LNCAP (cell line): ENCODE results near the gene RERE.

Source experiments
- TF ChIP-seq, protein P1 (sequence below): fragments of 450-650 bp; IDR thresholded peaks from 2 replicates; pipeline ENCODE4 v1.5.1; 2017; ENCODE audit warnings: mild to moderate bottlenecking

Gene RERE

DNA sequence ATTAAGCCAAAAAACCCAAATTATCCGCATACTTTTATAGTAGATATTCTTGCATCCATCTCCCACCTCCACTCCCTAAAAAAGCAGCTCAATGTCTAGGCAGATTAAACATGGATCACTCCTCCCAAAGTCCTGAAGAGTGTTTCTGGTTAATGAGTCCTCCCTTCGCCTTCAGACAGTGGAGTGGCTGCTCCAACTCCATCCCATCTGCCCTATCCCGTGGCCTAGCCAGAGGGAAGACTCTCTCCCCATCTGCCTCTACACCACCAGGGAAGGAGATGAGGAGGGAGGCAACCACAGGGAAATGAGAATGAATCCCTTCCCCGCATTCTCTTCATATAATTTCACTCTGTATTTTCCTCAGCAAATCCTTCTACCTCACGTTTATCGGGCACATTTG is 395.7 kb downstream of the RERE start:
- TF ChIP-seq, protein P1, sequence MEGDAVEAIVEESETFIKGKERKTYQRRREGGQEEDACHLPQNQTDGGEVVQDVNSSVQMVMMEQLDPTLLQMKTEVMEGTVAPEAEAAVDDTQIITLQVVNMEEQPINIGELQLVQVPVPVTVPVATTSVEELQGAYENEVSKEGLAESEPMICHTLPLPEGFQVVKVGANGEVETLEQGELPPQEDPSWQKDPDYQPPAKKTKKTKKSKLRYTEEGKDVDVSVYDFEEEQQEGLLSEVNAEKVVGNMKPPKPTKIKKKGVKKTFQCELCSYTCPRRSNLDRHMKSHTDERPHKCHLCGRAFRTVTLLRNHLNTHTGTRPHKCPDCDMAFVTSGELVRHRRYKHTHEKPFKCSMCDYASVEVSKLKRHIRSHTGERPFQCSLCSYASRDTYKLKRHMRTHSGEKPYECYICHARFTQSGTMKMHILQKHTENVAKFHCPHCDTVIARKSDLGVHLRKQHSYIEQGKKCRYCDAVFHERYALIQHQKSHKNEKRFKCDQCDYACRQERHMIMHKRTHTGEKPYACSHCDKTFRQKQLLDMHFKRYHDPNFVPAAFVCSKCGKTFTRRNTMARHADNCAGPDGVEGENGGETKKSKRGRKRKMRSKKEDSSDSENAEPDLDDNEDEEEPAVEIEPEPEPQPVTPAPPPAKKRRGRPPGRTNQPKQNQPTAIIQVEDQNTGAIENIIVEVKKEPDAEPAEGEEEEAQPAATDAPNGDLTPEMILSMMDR, result no peak

DNA sequence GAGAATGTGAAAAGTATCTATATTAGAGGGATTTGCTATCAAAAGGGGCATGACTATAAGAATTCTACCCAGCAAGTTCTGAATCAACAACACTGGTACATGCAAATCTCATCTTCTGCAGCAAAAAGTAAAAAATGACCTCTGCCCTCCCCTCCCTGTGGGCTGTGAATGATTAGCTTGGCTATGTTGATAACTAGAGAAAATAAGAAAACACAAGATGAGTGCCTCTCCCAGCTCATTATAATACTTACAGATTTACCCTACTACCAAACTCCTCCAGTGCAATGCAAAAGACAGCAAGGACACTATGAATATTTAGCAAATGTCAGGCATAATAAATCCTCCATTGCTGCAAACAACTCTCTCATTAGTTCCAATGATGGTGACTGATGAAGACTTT is 397.1 kb downstream of the RERE start:
- TF ChIP-seq, protein P1, result no peak

DNA sequence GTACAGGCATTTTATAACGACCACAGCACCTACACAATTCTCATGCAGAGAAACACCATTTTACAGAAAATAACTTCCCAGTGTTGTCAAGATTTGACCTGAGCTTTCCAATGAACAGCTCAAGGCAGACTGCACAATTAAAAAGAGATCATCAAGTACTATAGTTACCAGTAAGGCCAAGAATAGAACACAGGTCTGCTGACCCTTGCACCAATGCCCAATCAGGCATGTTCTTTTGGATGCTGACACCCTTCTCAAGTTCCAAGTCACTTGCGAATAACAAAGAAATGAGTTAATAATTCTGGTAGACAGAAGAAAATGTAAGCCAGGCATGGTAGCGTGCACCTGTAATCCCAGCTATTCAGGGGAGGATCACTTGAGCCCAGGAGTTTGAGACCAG is 397.6 kb downstream of the RERE start:
- TF ChIP-seq, protein P1, result no peak

DNA sequence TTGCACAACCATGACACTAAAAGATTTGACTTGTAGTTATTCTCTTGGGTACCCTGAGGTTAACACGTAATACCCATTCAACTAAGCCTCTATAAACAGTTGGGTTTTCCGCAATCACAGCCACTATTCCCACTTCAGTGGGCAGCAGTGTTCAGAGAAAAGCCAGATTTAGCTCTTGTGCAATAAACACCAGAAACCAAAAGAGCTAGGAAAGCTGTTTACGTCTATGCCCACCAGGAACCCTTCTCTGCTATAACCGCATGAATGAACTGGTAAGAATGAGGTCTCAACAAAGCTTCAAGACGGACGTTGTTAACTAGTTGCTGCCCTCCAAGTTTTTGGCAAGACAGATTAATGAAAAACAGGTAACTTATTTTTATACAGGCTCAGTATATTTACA is 398.3 kb downstream of the RERE start:
- TF ChIP-seq, protein P1, result no peak

DNA sequence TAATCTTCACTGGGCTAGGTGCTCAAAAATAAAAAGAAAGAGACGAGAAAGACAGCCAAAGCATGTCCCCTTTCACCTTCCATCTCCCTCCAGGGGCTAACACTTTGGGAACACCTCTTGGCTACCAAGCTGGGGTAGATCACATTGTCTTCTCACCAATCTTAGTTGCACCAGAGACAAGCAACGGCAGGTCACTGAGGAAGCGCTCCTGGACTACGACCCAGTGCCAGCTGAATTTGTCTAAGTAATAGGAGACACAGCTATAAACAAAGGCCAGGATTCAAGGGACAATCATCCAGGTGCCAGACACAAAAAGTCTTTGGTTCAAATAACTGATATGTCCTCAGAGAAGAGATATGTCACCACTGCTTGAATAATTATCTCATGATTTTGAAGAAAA is 399.1 kb downstream of the RERE start:
- TF ChIP-seq, protein P1, result no peak

DNA sequence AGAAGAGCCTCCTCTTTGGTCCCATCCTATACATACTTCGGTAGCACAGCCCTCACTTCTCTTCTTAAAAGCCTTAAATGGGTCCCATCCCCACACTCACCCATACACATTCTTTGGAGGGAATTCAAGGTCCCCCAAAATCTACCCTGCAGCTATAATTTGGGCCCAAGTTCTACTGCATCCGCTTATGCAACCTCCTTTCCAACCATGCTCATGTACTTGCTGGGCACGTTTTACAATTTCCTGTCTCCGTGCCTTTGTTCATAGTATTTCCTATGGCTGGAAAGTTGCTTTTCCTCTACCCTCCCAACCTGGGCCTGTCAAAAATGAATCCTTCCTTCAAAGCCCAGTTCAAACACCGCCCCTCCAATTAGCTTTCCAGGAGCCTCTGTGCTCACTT is 399.8 kb downstream of the RERE start:
- TF ChIP-seq, protein P1, result no peak

DNA sequence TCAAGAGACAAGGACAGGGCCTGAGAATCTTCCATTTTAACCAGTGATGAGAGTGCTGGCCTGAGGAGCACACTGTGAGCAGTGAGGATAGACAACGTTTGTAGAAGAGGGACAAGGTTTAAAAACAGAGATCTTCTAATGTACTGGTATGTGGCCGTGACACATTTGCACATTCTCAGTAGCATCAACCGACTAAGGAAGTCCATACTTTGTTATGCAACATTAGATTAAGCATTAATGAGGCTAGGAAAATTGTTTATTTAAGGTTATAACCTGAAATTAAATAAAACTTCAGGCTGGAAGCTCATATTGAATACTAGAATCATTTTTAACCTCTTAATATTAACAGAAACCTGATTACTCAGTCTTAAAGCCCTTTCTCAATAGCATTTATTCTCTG is 400.6 kb downstream of the RERE start:
- TF ChIP-seq, protein P1, result no peak

DNA sequence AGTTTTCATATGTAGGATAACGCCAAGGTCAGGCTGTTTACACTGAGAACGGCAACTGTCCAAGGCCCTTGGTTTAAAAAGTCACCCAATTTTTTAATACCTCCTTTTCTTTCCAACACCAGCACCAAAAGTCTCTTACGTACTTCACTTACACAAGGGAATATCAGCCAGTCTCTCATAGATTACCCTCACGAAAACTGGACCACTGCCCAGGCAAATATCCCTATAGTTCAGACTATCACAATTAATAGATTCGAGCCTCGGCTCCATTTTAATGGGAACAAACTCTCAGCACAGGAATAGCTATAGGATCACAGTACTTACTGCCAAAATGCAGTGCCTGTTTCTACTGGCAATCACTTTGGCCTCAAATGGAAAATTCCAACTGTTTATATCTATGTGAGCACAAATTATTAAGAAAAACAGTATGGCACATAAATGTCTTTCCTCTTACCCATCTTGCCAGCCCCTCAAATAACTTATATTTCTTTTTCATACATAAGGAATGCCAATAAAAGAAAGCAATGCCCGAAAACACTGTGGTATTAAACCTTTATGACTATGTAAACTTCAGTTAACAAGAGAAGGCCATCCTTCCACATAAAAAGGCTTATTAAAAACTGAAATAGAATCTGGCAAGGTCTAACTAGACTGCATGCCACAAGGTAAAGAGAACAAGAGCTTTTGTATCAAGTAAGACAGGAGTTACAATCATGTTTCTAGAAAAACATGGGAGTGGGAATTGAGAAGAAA is 401.7 kb downstream of the RERE start:
- TF ChIP-seq, protein P1, result no peak
